SU-DHL-6 (cell line): ENCODE data around the gene TNN.

Source experiments
- H2AFZ ChIP-seq: fragments of 200-600 bp; sonication (generic); 2 replicates; pipeline ENCODE4 v1.6.1; 2014; ENCODE audit warnings: low read depth, mild to moderate bottlenecking, moderate library complexity, mixed read lengths, antibody characterized with exemption, low read length; ENCODE audit not compliant: severe bottlenecking
- H3F3A ChIP-seq: fragments of 200-600 bp; shearing (Covaris generic); 2 replicates; pipeline ENCODE4 v1.6.0; 2016; ENCODE audit warnings: antibody characterized with exemption, mild to moderate bottlenecking; ENCODE audit not compliant: insufficient read depth
- H3K27ac ChIP-seq: fragments of 200-600 bp; sonication (generic); 2 replicates; pipeline ENCODE4 v1.5.1; 2016; ENCODE audit warnings: low read depth, mild to moderate bottlenecking, low read length, moderate library complexity, mixed read lengths
- H3K27me3 ChIP-seq: fragments of 200-600 bp; sonication (generic), shearing (Covaris generic); 2 replicates; pipeline ENCODE4 v1.6.0; 2014; ENCODE audit warnings: mild to moderate bottlenecking, low read length
- H3K36me3 ChIP-seq: fragments of 200-600 bp; sonication (generic); 2 replicates; pipeline ENCODE4 v1.6.1; 2014; ENCODE audit warnings: mild to moderate bottlenecking, low read length, mixed read lengths
- H3K4me2 ChIP-seq: fragments of 300-600, 200-600 bp; shearing (Covaris generic), sonication (generic); 2 replicates; pipeline ENCODE4 v1.6.0; 2014; ENCODE audit warnings: low read length, low read depth, mild to moderate bottlenecking; ENCODE audit not compliant: poor library complexity, severe bottlenecking
- H3K4me3 ChIP-seq: fragments of 200-600 bp; sonication (generic); 2 replicates; pipeline ENCODE4 v1.5.1; 2014; ENCODE audit warnings: antibody characterized with exemption, low read length, mild to moderate bottlenecking, mixed read lengths; ENCODE audit not compliant: insufficient read depth, poor library complexity, severe bottlenecking
- H3K79me2 ChIP-seq: fragments of 200-600 bp; sonication (generic); 2 replicates; pipeline ENCODE4 v1.6.1; 2014; ENCODE audit warnings: mild to moderate bottlenecking, low read length, moderate library complexity; ENCODE audit not compliant: insufficient read depth
- H3K9ac ChIP-seq: fragments of 200-600 bp; sonication (generic); 2 replicates; pipeline ENCODE4 v1.7.0; 2014; ENCODE audit warnings: mild to moderate bottlenecking, low read length
- H3K9me2 ChIP-seq: fragments of 200-600 bp; sonication (generic); replicated peaks from 2 replicates; pipeline ENCODE4 v1.6.1; 2014; ENCODE audit warnings: low read length; ENCODE audit not compliant: insufficient read depth
- H3K9me3 ChIP-seq: fragments of 200-600 bp; sonication (generic); 2 replicates; pipeline ENCODE4 v1.6.1; 2014; ENCODE audit warnings: low read length, mixed read lengths; ENCODE audit not compliant: insufficient read depth
- H4K20me1 ChIP-seq: fragments of 200-600 bp; sonication (generic); 2 replicates; pipeline ENCODE4 v1.6.1; 2014; ENCODE audit warnings: low read depth, mild to moderate bottlenecking, antibody characterized with exemption, low read length, moderate library complexity, mixed read lengths
- CTCF ChIP-seq: fragments of 200-600 bp; sonication (generic); IDR thresholded peaks from one replicate; pipeline ENCODE4 v1.5.1; 2017; ENCODE audit warnings: antibody characterized with exemption, mild to moderate bottlenecking, low read length, moderate library complexity; ENCODE audit not compliant: insufficient read depth, poor library complexity, severe bottlenecking
- EZH2phosphoT487 ChIP-seq: fragments of 200-600 bp; sonication (generic), shearing (Covaris generic); conservative IDR thresholded peaks from 2 replicates; pipeline ENCODE4 v1.6.1; 2018; ENCODE audit warnings: mild to moderate bottlenecking, antibody characterized with exemption, low read length, moderate library complexity, mixed read lengths

TNN gene

GRCh38 chr1:175131095-175131494, 63.5 kb downstream of the TNN start:
- H3K9me3 ChIP-seq: no peaks in the 10 kb centered on the region
- H3K4me2 ChIP-seq: no peak overlapping the region
- H3F3A ChIP-seq: no peaks in the 10 kb centered on the region
- no peaks in the 10 kb centered on the region for H3K27me3 ChIP-seq
- TF ChIP-seq EZH2phosphoT487: no peak
- TF ChIP-seq CTCF: no peak
- H2AFZ ChIP-seq: no peak overlapping the region
- no peak overlapping the region for H3K9ac ChIP-seq
- no peaks in the 10 kb centered on the region for H3K36me3 ChIP-seq
- no peaks in the 10 kb centered on the region for H3K9me2 ChIP-seq
- no peaks in the 10 kb centered on the region for H4K20me1 ChIP-seq
- H3K79me2 ChIP-seq: no peaks in the 10 kb centered on the region
- H3K4me3 ChIP-seq: no peak overlapping the region
- no peak overlapping the region for H3K27ac ChIP-seq

GRCh38 chr1:175132436-175132835, 64.8 kb downstream of the TNN start:
- Histone ChIP-seq H4K20me1 (no peaks in the 10 kb centered on the region), H3K4me2 (no peak overlapping the region), H3K4me3 (no peak overlapping the region), H3K27ac (no peak overlapping the region), H3K79me2 (no peaks in the 10 kb centered on the region), H3K9ac (no peak overlapping the region), H2AFZ (no peak overlapping the region), H3K27me3 (no peaks in the 10 kb centered on the region), H3K36me3 (no peaks in the 10 kb centered on the region), H3K9me2 (no peaks in the 10 kb centered on the region), H3F3A (no peaks in the 10 kb centered on the region), H3K9me3 (no peaks in the 10 kb centered on the region)
- TF ChIP-seq CTCF: no peak
- TF ChIP-seq EZH2phosphoT487: no peak

- TF ChIP-seq CTCF (no peak), EZH2phosphoT487 (no peak)
- Histone ChIP-seq H3K27me3 (no peaks in the 10 kb centered on the region), H3K9me3 (no peaks in the 10 kb centered on the region), H2AFZ (no peak overlapping the region), H3K9me2 (no peaks in the 10 kb centered on the region), H3K4me3 (no peak overlapping the region), H3K4me2 (no peak overlapping the region), H4K20me1 (no peaks in the 10 kb centered on the region), H3K9ac (no peak overlapping the region), H3K79me2 (no peaks in the 10 kb centered on the region), H3K36me3 (no peaks in the 10 kb centered on the region), H3F3A (no peaks in the 10 kb centered on the region), H3K27ac (no peak overlapping the region)
Measured at GRCh38 chr1:175133673-175134435, 66.2 kb downstream of the TNN start.
